Measurements from ENCODE around the gene SMC3.
A peak's percentile ranks its signal among the peaks of the same experiment; 100 is the strongest.

The SMC3 gene

GRCh38 chr10:110546077-110546476, 21.4 kb upstream of the SMC3 start:
- no peak for DNase-seq (ENCODE audit: low spot score)

- no peak for DNase-seq (ENCODE audit: low spot score)
Measured at GRCh38 chr10:110546499-110547110, 20.9 kb upstream of the SMC3 start.

GRCh38 chr10:110547139-110547761, 20.2 kb upstream of the SMC3 start:
- peak; percentile 77 for DNase-seq (ENCODE audit: low spot score)

DNA sequence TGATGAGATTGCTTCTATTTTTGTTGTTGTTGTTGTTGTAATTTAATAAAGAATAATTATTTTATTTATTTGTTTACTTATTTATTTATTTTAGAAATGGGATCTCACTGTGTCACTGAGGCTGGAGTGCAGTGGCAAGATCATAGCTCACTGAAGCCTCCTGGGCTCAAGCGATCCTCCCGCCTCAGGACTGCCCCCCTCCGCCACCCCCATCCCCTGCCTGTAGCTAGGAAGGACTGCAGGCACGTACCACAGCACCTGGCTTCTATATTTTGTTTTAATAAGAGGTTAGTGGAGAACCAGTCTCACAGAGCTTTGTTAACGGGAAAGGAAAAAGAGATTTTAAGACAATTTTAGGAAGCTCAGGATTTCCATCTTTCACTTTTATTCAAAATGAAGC, 19.5 kb upstream of the SMC3 start:
- no peak for DNase-seq (ENCODE audit: low spot score)

GRCh38 chr10:110549211-110549610, 18.3 kb upstream of the SMC3 start:
- DNase-seq (ENCODE audit: low spot score), result no peak

GRCh38 chr10:110553905-110554304, 13.6 kb upstream of the SMC3 start:
- no peak for DNase-seq (ENCODE audit: low spot score)

DNA sequence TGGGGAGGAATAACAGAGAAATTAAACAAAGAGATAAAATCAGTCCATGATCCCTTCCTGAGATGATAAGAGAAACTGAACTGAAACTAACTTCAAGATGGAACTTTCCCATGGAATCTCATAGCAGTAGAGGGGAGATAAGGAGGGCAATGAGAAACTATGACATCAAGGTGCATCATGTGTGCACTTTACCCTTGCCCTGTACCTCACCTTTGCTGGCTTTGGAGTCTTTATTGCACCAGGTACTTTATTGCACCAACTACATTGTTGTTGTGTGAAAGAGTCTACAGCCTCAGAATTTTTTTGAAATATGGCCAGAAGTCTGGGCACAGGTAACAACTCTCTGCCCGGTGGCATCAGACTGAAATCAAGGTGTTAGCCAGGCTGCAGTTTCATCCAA, 11.2 kb upstream of the SMC3 start:
- DNase-seq (ENCODE audit: low spot score), result no peak

GRCh38 chr10:110556969-110557601, 10.4 kb upstream of the SMC3 start:
- DNase-seq (ENCODE audit: low spot score), result peak; percentile 66

DNA sequence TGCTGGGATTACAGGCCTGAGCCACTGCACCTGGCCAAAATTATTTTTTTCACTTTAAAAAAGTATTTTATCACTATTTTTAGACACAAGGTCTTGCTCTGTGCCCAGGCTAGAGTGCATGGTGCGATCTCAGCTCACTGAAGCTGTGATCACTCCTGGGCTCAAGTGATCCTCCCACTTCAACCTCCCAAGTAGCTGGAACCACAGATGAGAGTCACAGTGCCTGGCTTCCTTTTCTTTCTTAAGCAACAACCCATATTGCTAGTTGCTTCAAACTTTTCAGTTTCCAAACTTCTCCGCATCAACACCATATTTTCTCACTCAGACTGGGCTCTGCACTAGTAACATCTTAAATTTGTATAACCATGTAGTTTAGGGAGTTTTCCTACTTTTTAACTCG, 9.5 kb upstream of the SMC3 start:
- no peak for DNase-seq (ENCODE audit: low spot score)

DNA sequence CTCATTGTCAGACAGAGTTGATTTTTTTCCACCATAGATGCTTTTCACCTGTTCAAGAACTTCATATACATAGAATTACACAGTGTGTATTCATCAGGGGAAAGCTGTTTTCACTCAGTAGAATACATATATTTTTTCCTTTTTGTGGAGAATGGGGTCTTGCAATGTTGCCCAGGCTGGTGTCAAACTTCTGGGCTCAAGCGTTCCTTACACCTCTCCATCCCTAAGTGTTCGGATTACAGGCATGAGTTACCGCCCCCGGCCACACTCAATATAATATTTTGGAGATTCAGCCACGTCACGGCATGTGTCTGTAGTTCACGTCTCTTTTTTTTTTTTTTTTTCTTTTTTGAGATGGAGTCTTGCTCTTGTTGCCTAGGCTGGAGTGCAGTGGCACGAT, 7.5 kb upstream of the SMC3 start:
- DNase-seq (ENCODE audit: low spot score), result no peak

DNA sequence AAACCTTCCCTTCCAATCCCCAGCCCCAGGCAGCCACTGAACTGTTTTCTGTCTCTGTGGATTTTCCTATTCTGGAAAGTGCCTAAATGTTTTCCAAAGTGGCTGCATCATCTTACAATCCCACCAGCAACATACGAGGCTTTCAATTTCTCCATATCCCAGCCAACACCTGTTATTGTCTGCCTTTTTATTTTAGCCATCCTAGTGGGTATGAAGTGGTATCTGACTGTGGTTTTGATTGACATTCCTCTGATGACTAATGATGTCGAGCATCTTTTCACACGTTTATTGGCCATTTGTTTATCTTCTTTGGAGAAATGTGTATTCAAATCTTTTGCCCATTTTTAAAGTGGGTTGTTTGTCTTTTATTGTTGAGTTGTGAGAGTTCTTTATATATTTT, 6.2 kb upstream of the SMC3 start:
- DNase-seq (ENCODE audit: low spot score), result no peak

GRCh38 chr10:110562348-110562747, 5.1 kb upstream of the SMC3 start:
- DNase-seq (ENCODE audit: low spot score), result no peak

DNA sequence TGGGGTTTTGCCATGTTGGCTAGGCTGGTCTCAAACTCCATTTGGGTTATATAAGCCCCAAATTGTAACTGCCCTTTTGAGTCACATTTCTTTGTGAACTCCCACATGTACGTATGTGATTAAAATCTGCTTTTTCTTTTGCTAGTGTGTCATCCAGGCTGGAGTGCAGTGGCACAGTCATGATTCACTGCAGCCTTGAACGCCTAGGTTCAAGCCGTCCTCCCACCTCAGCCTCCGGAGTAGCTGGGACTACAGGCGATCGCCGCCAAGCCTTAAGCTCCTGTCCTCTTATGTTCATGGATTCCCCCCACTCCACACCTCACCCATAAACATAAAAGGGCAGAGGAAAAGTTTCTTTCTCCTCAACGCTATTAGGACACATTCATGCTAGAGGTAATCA, 4.4 kb upstream of the SMC3 start:
- DNase-seq (ENCODE audit: low spot score), result no peak

DNA sequence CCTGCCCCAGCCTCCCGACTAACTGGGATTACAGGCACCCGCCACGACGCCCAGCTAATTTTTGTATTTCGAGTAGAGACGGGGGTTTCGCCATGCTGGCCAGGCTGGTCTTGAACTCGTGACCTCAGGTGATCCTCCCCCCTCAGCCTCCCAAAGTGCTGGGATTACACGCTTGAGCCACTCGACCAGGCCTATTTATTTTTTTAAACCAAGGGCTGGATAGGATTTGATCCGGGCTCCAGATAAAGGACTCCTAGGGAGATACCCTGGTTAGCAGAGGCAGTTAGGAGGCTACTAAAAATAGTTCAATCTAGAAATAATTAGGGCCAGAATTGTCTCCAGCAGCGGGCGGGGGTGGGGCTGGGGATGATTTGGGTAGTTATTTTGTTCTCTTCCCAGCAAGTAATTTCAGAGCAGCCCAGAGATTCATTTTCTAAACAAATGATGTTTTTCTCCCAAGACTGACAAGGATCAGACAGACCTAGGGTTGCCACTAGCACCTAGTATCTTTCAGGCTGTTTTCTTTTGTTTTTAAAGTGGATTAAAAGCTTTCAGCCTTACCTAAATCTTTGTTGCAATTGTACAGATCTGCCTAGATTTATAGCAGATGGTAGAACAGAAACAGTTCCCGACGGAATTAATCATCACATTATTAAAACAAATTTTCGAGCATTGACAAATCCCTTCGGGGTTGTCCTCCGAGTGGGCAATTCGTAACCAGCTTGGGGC, 859 bp upstream of the SMC3 start:
- peak; percentile 21 for DNase-seq (ENCODE audit: low spot score)

DNA sequence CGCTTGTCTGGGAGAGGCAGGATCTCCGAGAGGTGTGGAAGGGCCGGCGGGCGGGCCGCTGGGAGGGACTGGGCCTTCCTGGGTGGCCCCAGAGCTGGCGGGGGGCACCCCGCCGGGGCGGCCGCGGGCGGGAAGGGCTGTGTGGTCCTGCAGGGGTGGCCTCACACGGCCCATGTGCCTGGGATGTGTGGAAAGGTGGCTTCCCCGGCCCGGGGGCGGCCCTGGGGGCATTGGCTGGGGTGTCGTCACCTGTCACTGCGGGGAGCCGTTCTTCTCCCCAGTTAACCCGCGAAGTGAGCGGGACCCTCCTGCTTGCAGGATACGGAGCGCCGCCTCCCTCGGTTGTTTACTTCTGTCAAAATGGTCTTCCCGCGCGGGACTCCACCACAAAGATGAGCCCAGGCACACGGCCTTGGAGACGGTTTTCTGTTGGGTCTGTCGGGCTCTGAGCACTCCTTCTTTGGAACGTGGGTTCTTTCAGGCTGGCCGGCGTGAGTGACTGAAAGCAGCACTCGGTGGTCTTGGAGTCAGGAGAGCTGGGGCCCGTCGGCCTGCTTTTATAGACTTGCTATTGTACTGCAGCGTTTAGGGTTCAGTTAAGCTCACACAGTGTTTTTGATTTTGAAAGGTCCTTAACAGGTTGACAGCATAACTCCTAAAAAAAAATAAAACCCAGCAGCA, 700 bp downstream of the SMC3 start:
- peak; percentile 11 for DNase-seq (ENCODE audit: low spot score)

DNA sequence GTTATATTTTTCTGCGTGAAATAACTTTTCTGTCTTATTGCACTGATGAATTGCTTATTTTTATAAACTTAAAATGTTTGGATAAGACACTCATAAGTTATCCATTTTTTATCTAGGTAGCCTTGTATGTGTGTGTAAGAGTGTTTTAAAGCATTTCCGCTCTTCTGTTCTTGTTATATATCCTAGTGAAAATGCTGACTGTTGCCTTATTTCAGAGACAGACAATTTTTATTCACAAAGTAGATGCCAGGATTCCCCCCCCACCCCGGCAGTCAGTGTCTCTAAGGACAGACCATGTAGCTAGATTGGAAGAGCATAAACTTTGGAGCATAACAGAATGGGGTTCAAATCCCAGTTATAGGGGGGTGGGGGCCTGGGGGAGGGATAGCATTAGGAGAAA, 1.6 kb downstream of the SMC3 start:
- no peak for DNase-seq (ENCODE audit: low spot score)

DNA sequence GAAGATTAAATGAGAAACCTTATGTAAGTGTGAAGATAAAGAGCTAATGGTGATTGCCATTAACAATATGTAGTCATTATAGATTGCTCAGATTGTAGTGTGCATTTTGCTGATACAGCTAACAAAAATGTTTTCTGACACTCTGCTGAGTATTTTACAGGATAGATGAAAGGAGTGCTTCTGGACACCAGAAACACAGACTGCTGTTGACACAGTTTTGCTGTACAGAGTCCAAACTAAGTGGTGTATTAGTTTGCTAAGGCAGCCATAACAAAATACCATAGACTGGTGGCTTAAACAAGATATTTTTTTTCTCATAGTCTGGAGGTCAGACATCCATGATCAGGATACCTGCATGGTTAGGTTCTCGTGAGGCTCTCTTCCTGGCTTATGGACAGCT, 2.2 kb downstream of the SMC3 start:
- DNase-seq (ENCODE audit: low spot score), result no peak

DNA sequence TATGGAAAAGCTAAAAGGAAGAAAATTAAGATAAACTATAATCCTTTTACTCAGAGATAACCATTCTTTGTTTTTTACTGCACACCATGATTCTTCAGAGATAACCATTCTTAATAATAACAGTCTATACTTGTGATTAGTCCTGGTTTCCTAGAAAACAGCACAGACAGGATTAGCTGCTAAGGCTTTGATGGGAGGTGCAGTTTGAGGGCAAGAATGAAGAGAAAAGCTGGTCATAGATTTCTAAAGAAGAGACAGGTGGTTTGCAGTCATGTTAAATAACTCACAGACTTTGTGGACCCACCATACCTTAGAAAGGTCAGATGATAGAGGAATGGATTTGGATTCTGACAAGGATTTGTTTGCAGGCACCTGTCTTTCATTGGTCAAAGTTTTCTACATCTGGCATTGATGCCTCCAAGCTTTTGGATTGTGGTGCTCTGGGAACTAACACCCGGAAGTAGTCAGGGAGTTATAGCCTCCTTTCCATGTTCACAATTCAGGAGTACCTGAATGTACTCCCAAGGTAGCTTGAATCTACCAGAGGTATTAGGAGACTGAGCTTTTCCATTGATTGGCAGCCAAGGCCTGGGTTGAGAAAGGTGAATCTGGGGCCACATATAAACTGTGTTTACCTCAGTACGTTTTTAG, 3.7 kb downstream of the SMC3 start:
- DNase-seq (ENCODE audit: low spot score), result no peak

GRCh38 chr10:110572862-110573261, 5.4 kb downstream of the SMC3 start:
- no peak for DNase-seq (ENCODE audit: low spot score)

DNA sequence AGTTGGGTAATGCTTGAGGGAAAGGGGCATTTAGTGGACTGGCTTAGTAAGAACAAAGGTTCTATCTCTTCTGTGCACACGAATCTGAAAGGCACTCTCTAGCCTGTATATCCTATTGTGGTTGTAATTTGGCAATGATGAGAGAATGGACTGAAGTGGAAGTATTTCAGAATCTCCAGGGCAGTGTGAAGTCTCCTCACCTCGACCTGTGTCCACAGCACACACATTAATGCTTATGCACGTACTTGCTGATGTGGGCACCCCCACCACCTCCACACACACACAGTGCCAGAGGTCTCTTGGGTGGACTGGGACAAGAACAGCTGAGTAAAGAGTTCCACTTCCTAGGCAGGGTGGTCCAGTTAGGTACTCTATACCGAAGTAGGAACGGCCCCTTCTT, 6.9 kb downstream of the SMC3 start:
- DNase-seq (ENCODE audit: low spot score), result no peak

DNA sequence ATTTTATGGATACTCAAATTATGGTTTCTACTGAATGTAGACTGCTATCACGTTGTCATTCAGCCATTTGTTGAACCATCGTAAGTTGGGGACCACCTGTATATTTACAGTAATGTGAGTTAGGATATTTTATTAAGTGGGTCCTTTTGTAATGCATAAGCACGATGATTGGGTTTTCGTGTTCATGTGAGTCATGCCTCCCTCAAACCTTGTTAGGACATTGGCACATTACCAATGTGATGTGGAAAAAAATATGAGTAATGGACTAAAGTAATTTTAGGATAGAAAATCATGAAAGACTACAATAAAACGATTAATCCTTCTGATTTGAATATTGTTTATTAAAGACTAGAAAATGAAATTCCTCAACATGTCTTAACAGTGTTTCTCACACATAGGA, 8.7 kb downstream of the SMC3 start:
- peak; percentile 18 for DNase-seq (ENCODE audit: low spot score)

DNA sequence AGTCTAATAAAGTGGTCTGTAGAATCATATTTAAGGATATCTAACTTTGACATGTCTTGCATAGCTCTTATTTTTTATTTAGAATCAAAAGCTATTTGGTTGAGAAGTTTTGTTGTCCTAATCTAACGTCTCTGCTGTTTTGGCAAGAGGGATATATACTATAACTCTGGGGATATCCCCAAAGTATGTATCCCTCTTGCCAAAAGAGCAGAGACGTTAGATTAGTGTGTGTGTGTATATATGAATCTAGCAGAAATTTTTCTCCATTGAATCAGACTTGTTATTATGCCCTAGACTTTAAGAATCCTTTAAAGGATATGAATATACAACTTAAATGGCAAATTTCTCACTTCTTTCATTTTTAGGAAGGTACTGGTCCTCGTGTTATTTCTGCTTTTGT, 9.6 kb downstream of the SMC3 start:
- no peak for DNase-seq (ENCODE audit: low spot score)
